Spleen (tissue), 7 donors: ENCODE results near the gene MAPK10.

Experiments used
- CTCF ChIP-seq, 11 experiments: fragments of 200-600 bp in 7 of 11; fragments of 450-650 bp in 4 of 11; sonication (generic) in 4 of 11; IDR thresholded peaks in 8 of 11; conservative IDR thresholded peaks in 3 of 11; 1 replicate in 7 of 11; 2 replicates in 4 of 11; pipeline versions ENCODE4 v1.4.0 to v1.8.0; 2016 to 2021; ENCODE audit warnings: antibody characterized with exemption in 11 of 11, inconsistent platforms in 4 of 11, mild to moderate bottlenecking in 1 of 11
- POLR2A ChIP-seq, 3 donors: fragments of 450-650 bp; IDR thresholded peaks; one replicate each; pipeline ENCODE4 v1.5.1; 2017; ENCODE audit warnings: antibody characterized with exemption in 3 of 3, mild to moderate bottlenecking in 1 of 3
- POLR2AphosphoS5 ChIP-seq, 3 donors: sonication (generic); formaldehyde crosslinking; IDR thresholded peaks; one replicate each; pipeline ENCODE4 v1.5.1; 2017; ENCODE audit warnings: antibody characterized with exemption in 3 of 3
- donor health status: DM: no; HTN: no; CAD: no; lungs with moderate emphysema.
- donor health status: DM: no; HTN: no; CAD: no.
- donor health status: DM: no; HTN: no; CAD: no.

- TF ChIP-seq CTCF (IDR thresholded peaks at IDR 0.05 in 8 of 11, conservative IDR thresholded peaks at IDR 0.05 in 3 of 11) (no peak), POLR2A (IDR thresholded peaks at IDR 0.05) (no peak), POLR2AphosphoS5 (IDR thresholded peaks at IDR 0.05) (no peak)
These were observed 241.1 kb downstream of the MAPK10 start for GRCh38 chr4:86118711-86119110.
